ENCODE measurements around the gene AGRP. TPM values are rescaled to one million over a fixed set of nuclear protein-coding genes. Genes with fewer than 3 reads are reported as not detected.

The AGRP gene
- total RNA-seq, 1 donor from 2014 or later: not detected

- Mint-ChIP-seq H3K27ac (ENCODE audit: unreplicated experiment) (no peak overlapping the region), H3K4me1 (peaks cover 7% of the 10 kb centered on the region), H3K36me3 (ENCODE audit: low read depth) (no peaks in the 10 kb centered on the region), H3K27me3 (ENCODE audit: low read depth) (no peaks in the 10 kb centered on the region), H3K9me3 (no peaks in the 10 kb centered on the region), H3K4me3 (no peak overlapping the region)
- DNase-seq (ENCODE audit: low read depth, low spot score): no peak
- TF ChIP-seq CTCF (conservative IDR thresholded peaks at IDR 0.05): no peak
Observed at GRCh38 chr16:67442581-67443255, 40.6 kb downstream of the AGRP start.

- H3K27ac Mint-ChIP-seq (ENCODE audit: unreplicated experiment): peak overlapping the region; percentile 63
- H3K4me1 Mint-ChIP-seq: peaks cover 7% of the 10 kb centered on the region
- no peaks in the 10 kb centered on the region for H3K36me3 Mint-ChIP-seq (ENCODE audit: low read depth)
- no peak for TF ChIP-seq CTCF (conservative IDR thresholded peaks at IDR 0.05)
- no peak for DNase-seq (ENCODE audit: low read depth, low spot score)
- H3K27me3 Mint-ChIP-seq (ENCODE audit: low read depth): no peaks in the 10 kb centered on the region
- H3K4me3 Mint-ChIP-seq: no peak overlapping the region
- no peaks in the 10 kb centered on the region for H3K9me3 Mint-ChIP-seq
Observed at GRCh38 chr16:67441907-67442306, 41.4 kb downstream of the AGRP start.

GRCh38 chr16:67441271-67441753 lies 42.0 kb downstream of the AGRP start:
- Mint-ChIP-seq H3K4me3 (no peak overlapping the region), H3K27ac (ENCODE audit: unreplicated experiment) (no peak overlapping the region), H3K36me3 (ENCODE audit: low read depth) (no peaks in the 10 kb centered on the region), H3K9me3 (no peaks in the 10 kb centered on the region), H3K27me3 (ENCODE audit: low read depth) (no peaks in the 10 kb centered on the region), H3K4me1 (peaks cover 1% of the 10 kb centered on the region)
- no peak for DNase-seq (ENCODE audit: low read depth, low spot score)
- TF ChIP-seq CTCF (conservative IDR thresholded peaks at IDR 0.05): no peak

DNA sequence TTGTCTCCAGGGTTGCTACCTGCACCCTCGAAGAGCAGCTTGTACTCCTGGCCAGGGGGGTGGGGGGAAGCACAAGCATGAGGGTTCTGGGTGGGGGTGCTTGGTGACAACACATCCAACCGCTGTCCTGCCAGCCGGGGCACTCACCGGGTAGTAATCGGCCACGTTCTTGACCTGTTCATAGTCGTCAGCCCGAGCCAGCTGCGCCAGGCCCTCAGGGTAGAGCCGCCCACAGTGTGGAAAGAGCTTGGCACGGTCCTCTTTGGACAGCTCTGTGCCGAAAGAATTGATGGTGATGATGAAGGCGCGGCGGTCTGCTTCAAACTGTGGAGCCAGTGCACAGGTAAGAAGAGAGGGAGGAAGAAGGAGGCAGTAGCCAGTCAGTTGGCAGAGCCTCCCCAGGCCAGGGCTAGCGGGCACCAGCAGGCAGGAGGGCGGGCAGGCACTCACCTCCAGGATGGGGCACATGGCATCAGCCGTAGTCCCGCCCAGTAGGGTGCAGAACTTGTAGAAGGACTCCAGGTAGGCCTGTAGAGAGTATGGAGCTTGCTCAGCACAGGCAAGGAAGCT lies 44.4 kb downstream of the AGRP start:
- TF ChIP-seq CTCF (conservative IDR thresholded peaks at IDR 0.05): no peak
- Mint-ChIP-seq H3K4me3 (no peak overlapping the region), H3K9me3 (no peaks in the 10 kb centered on the region), H3K36me3 (ENCODE audit: low read depth) (no peaks in the 10 kb centered on the region), H3K4me1 (no peaks in the 10 kb centered on the region), H3K27ac (ENCODE audit: unreplicated experiment) (no peak overlapping the region), H3K27me3 (ENCODE audit: low read depth) (peaks cover 3% of the 10 kb centered on the region)
- DNase-seq (ENCODE audit: low read depth, low spot score): no peak

DNA sequence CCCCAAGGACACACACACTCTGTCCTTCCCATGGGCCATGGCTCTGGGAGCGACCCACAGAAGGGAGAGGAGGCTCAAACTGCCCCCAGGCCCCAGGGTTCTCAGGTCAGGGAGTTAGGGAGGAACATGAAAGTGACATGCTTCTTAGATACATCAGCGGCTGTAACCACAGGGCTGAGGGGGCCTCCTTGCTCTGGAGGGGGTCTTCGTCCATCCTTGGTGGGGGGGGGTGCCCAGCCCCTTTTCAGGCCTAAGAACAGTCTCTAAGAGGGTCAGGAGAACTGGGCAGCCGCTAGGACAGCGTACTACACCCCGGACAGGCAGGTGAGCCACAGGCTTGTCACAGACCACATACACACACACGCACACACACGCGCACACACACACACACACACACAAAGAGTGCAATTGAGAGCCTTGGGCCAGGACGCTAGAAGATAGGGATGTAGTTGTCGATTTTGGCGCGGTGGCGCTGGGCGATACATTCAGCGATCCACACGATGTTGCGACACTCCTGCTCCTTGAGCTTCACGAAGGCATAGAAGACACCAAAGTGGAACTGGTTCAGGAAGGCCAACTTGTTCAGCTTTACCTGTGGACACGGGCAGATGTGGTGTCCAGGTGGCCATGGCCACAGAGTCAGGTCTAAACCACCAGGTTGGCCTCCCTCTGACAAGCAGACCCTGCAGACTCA lies 45.1 kb downstream of the AGRP start:
- peak overlapping the region; percentile 24 for H3K27ac Mint-ChIP-seq (ENCODE audit: unreplicated experiment)
- no peak for TF ChIP-seq CTCF (conservative IDR thresholded peaks at IDR 0.05)
- H3K4me1 Mint-ChIP-seq: peaks cover 2% of the 10 kb centered on the region
- DNase-seq (ENCODE audit: low read depth, low spot score): no peak
- H3K36me3 Mint-ChIP-seq (ENCODE audit: low read depth): no peaks in the 10 kb centered on the region
- H3K27me3 Mint-ChIP-seq (ENCODE audit: low read depth): peaks cover 6% of the 10 kb centered on the region
- H3K9me3 Mint-ChIP-seq: no peaks in the 10 kb centered on the region
- H3K4me3 Mint-ChIP-seq: no peak overlapping the region
